ENCODE results near the gene MBLAC2. TPM values are rescaled to one million over a fixed set of nuclear protein-coding genes. Genes with fewer than 3 reads are reported as not detected.

Gene MBLAC2
- total RNA-seq, 4 donors from 2014 or later: 1.1 to 2.4 (median 1.7) TPM

- ATAC-seq: peak; percentile 1
- TF ChIP-seq POLR2A (IDR thresholded peaks at IDR 0.05): no peak
- no peak for TF ChIP-seq CTCF (IDR thresholded peaks at IDR 0.05 in 4 of 5, conservative IDR thresholded peaks at IDR 0.05 in 1 of 5)
- no peaks in the 10 kb centered on the region for H3K9me3 ChIP-seq
- H3K27me3 ChIP-seq: no peaks in the 10 kb centered on the region
- H3K36me3 ChIP-seq: peaks cover 0 to 11% of the 10 kb centered on the region in 2 donors
- intact Hi-C loops (cut with DNase I; ENCODE audit: low total_unique reads): no loop called here
- peak overlapping the region; percentile 66 to 97 (median 80) for H3K4me3 ChIP-seq
- in situ Hi-C loops (cut with MboI; ENCODE audit: low sequenced_read_pairs in 4 of 4): loop anchor here in 3 of 4 donors (25.0 kb wide), 3 partner anchors 127 to 1698 kb away; partner anchors contain the start of genes ARRDC3 (in 1 of the 3) and LYSMD3 (in 1 of the 3)
- no peak for DNase-seq
- peaks cover 12 to 14% of the 10 kb centered on the region in 2 donors for H3K4me1 ChIP-seq
- H3K27ac ChIP-seq: peak overlapping the region; percentile 92 to 97 (median 94)
Observed at GRCh38 chr5:90410178-90410762, 64.3 kb downstream of the MBLAC2 start.

- DNase-seq (peak; percentile 92 to 93), ATAC-seq (peak; percentile 99)
- peaks cover 0 to 18% of the 10 kb centered on the region in 2 donors for H3K36me3 ChIP-seq
- no peaks in the 10 kb centered on the region for H3K9me3 ChIP-seq
- no peaks in the 10 kb centered on the region for H3K27me3 ChIP-seq
- H3K4me3 ChIP-seq: peak within 1 kb of the TSS; percentile 76 to 97 (median 86)
- H3K4me1 ChIP-seq: peaks cover 12 to 14% of the 10 kb centered on the region in 2 donors
- TF ChIP-seq POLR2A (IDR thresholded peaks at IDR 0.05) (peak; percentile 62 to 89), CTCF (IDR thresholded peaks at IDR 0.05 in 4 of 5, conservative IDR thresholded peaks at IDR 0.05 in 1 of 5) (peak in 1 of 5 experiments; percentile 12)
- intact Hi-C loops (cut with DNase I; ENCODE audit: low total_unique reads) (loop anchor here (1.0 to 5.0 kb wide), 3 partner anchors 65 to 1527 kb away; partner anchors contain the start of genes LYSMD3, MBLAC2, MEF2C and POLR3G), in situ Hi-C loops (cut with MboI; ENCODE audit: low sequenced_read_pairs in 4 of 4) (loop anchor here in 3 of 4 donors (10.0 to 25.0 kb wide), 4 partner anchors 115 to 1697 kb away; partner anchors contain the start of genes LYSMD3 (in 2 of the 3) and ARRDC3 (in 1 of the 3))
- H3K27ac ChIP-seq: peak within 1 kb of the TSS; percentile 92 to 97 (median 94)
Observed at GRCh38 chr5:90409318-90410177, 65.0 kb downstream of the MBLAC2 start, which contains the start of gene CETN3. Gene CETN3 (minus strand): TSS chr5:90409756. CDS start chr5:90409661, 95 bp downstream.

- DNase-seq (no peak), ATAC-seq (no peak)
- Histone ChIP-seq H3K36me3 (peaks cover 0 to 26% of the 10 kb centered on the region in 2 donors), H3K4me3 (peak overlapping the region; percentile 76 to 97 (median 86)), H3K9me3 (no peaks in the 10 kb centered on the region), H3K4me1 (peaks cover 12 to 14% of the 10 kb centered on the region in 2 donors), H3K27ac (peak overlapping the region; percentile 92 to 97 (median 94)), H3K27me3 (no peaks in the 10 kb centered on the region)
- TF ChIP-seq CTCF (IDR thresholded peaks at IDR 0.05 in 4 of 5, conservative IDR thresholded peaks at IDR 0.05 in 1 of 5): no peak
- peak in 1 of 2 donors; percentile 39 for TF ChIP-seq POLR2A (IDR thresholded peaks at IDR 0.05)
- intact Hi-C loops (cut with DNase I; ENCODE audit: low total_unique reads): loop anchor here (1.0 to 5.0 kb wide), 3 partner anchors 66 to 1526 kb away; partner anchors contain the start of genes LYSMD3, MBLAC2, MEF2C and POLR3G
- in situ Hi-C loops (cut with MboI; ENCODE audit: low sequenced_read_pairs in 4 of 4): loop anchor here in 3 of 4 donors (10.0 to 25.0 kb wide), 4 partner anchors 116 to 1696 kb away; partner anchors contain the start of genes LYSMD3 (in 2 of the 3) and ARRDC3 (in 1 of the 3)
Observed at GRCh38 chr5:90408571-90409317, 65.8 kb downstream of the MBLAC2 start.

Other genes starting within 250 kb of the MBLAC2 start
- 1 to 10 TPM; 1.4 to 4.9 (median 3.2) TPM for gene CETN3, start 65.0 kb downstream of the MBLAC2 start, total RNA-seq
- 1 to 10 TPM in 3 of 4 donors, under 1 TPM in 1; 0.89 to 5.8 (median 3.7) TPM for gene POLR3G, start 93 bp upstream of the MBLAC2 start, total RNA-seq
- gene LYSMD3, start 54.8 kb upstream of the MBLAC2 start, total RNA-seq: 10 to 100 TPM in 3 of 4 donors, 1 to 10 TPM in 1; 7.9 to 15.7 (median 14.3) TPM
- gene ADGRV1, start 84.0 kb upstream of the MBLAC2 start, total RNA-seq: under 1 TPM in 2 of 4 donors, not detected in 2; 0.22 to 0.41 TPM

Measured in gastrocnemius medialis (tissue), 4 donors.